GM19193 (cell line): Measurements from ENCODE around the gene LMBR1L.
A peak's percentile ranks its signal among the peaks of the same experiment; 100 is the strongest.

Experiments
- POLR2A ChIP-seq: IDR thresholded peaks from 4 replicates; pipeline ENCODE4 v1.6.1; 2011; ENCODE audit not compliant: insufficient read depth, insufficient read length; ENCODE audit errors: extremely low read depth

The LMBR1L gene

DNA sequence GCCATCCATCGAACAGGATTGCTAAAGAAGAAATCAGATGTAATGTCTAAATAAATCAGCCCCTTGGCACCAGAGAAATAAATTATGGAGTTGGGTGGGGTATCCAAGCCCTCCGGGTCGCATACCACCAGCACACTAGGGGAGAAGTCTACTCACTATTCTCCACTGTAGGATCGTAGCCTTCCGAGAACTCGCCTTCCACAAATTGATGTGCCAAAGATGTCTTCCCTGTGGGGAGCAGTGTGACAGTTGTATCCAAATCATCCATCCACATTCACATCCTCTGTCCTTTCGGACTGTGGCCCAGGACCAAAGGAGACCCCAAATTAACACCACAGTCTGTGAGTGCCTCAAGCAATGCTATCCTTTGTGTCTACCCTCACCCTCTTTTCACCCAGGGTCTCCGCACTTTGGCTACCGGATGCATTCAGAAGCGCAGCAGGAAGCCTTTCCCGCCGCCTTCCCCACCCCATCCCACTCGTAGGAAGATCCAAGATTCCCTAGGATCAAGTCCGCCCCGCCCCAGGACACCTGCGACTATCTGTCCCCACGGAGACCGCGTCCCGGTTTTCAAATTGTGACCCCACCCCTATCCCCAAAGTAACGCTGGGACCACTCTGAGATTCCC lies 41.7 kb downstream of the LMBR1L start:
- TF ChIP-seq POLR2A: no peak

- no peak for TF ChIP-seq POLR2A
These were observed 44.5 kb downstream of the LMBR1L start for GRCh38 chr12:49066120-49066519.

GRCh38 chr12:49064767-49065152 lies 45.9 kb downstream of the LMBR1L start:
- no peak for TF ChIP-seq POLR2A

GRCh38 chr12:49061157-49061650 lies 49.4 kb downstream of the LMBR1L start:
- no peak for TF ChIP-seq POLR2A

- peak; percentile 79 for TF ChIP-seq POLR2A
These were observed 50.1 kb downstream of the LMBR1L start, which contains the start of gene KMT2D for GRCh38 chr12:49060237-49061156. TSS of gene KMT2D (minus strand) at chr12:49060794. CDS start at chr12:49055324, 5,470 bp downstream.

GRCh38 chr12:49059299-49060171 lies 51.1 kb downstream of the LMBR1L start:
- TF ChIP-seq POLR2A: no peak

DNA sequence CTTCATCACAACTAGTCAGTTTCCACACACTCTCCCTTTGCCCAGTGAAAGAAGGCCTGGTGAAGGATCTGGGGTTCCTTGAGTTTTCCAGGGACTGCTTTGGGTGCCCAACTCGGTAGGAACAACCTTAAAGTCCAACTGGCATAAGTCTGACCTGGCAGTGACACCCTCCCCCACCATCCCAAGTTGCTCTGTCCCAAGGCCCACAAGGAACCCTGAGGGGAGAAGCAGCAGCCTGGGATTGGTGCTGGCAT lies 51.7 kb downstream of the LMBR1L start:
- TF ChIP-seq POLR2A: no peak

DNA sequence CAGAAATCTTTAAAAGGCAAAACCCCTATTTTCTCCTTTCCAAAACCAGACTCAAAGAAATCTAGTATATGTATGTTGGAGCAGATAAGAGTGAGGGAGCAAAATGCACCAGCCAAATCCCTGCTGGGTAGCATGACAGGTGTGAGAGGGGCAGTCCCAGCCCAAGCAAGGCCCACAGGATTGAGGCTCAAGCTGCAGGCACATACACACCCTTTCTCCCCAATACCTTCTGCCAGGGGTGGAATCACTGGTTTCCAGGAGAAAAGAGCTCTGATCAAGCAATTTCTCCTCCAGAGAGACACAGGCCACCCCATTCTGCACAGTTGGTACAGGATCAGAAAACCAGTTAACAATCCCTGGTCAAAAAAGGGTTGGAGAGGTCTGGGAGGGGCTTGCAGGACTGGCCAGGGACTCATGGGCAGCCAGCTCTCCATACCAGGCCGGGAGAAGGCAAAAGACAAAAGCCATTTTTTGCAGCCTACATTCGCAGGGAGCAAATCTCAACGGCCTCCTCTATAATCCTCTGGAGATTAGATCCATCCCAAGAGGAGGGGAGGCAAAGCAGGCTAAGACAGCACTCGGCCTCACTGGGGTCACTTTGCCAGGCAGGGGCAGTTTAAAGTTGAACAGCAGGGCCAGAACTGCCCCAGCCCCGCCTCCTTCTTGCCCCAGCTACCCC lies 52.1 kb downstream of the LMBR1L start:
- TF ChIP-seq POLR2A: no peak

DNA sequence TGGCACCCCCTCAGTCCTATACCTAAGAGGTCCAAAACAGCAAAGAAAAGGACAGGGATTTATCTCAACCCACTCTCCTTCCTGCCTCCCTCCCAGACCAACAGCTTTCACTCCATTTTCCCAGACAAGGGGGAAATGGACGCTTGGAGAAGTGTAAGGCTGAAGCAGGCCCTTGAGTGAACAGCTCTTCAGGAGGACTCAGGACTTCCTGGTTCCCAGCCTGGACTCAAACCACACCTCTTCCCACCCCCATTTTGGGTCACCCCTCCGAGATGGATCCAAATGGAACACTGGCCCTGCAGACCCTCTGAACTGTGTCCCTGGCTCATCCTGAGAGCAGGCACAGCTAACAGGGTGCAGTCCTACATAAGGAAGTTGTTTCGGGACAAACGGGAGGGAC lies 52.8 kb downstream of the LMBR1L start:
- no peak for TF ChIP-seq POLR2A

DNA sequence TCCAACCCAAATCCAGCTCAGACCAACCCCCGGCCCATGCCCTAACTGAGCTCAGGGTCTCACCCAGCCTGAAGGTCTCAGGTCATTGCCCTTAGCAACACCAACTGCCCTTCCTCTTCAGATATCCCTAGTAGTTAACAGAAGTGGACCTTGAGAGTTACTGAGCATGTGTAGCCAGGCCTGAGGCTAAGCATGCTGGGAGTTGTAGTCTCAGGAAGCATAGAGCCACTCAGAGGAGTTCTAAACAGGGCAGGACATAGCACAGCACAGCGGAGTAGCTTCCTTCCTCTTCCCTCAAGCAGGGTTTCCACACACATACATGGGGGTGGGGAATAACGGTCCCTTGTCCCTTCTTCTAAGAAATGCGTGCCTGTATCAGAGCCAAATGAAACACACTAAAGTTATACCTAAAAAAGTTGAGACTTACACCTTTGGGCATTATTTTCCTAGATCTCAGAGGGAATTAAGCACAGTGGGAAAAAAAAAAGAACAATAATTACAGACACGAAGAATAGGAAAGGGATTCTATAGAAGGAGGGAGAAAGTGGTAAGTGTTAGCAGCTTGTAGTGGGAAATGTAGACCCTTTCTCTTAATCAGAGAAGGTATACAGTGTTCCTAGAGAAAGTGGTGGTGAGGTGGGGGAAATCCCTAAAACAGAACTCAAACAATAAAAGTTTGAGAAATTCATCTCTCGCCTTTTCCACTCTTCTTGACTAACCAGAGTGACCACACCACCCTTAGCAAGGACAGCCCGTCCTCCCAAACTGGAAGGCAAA lies 54.5 kb downstream of the LMBR1L start:
- no peak for TF ChIP-seq POLR2A

DNA sequence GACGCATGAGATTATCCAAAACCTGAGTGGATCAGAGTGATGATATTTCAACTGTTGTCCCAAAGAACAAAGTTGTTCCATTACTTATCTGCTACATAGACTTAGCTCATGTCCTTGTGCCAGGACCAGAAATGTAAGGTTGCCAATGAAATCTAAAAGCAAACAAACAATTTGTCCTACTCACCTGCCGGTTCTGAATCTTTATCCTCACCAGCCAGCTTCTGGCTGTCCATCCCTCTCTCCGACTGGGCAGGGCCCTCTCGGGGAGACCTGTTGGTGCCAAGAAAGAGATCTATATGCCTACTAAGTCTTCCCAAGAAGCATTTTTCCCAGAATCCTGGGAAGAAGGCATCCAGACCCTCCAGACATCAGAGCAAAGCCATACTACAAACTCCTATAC lies 55.6 kb downstream of the LMBR1L start:
- TF ChIP-seq POLR2A: no peak

GRCh38 chr12:49054524-49054923 lies 56.1 kb downstream of the LMBR1L start:
- TF ChIP-seq POLR2A: no peak

DNA sequence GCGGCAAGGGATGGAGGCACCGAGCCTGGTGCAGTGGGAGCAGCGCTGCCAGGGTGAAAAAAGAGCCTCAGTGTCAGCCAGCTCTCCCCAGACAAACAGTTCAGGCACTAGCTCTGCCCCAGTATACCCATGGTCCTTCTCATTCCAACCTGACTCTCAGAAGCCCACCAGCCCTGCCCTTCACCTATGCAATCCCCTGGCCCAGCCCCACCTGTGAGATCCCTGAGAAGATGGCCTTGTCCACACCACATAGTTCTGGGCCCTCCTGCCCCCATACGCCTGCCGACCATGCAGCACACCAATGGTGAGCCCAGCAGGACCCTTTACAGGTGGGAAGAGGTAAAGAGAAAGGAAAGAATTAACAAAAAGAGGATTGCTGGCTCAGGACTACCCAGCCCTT lies 56.6 kb downstream of the LMBR1L start:
- no peak for TF ChIP-seq POLR2A
